Activated effector memory CD4-positive, alpha-beta T cell treated with anti-CD3 and anti-CD28 coated beads, Interleukin-2, amount 50 U/mL, for 16 hours (primary cell): ENCODE data around the gene LDLRAD3.

Experiments used
- DNase-seq: peaks from one replicate; pipeline ENCODE4 v3.0.0-alpha.2; 2020

The LDLRAD3 gene

GRCh38 chr11:36251823-36252222, 308.0 kb downstream of the LDLRAD3 start:
- DNase-seq = no peak

DNA sequence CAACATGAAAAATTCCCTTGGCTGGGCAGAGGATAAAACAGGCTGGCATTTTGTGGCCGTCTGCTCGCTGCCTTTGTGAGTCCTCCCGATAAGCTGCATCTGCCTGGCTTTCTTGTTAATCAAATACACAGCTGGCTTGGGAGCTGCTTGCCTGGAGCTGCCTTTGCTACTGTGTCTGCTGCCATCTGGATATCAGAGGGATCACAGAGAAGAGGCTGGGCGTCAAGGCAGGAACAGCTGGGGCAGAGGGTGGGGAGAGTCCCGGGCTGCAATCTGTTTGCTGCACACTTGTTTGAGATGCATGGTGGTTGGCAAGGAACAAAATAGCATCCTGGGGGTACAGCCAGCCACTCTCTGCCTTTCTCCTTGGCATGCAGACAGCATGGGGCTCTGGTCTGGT, 309.4 kb downstream of the LDLRAD3 start:
- no peak for DNase-seq

DNA sequence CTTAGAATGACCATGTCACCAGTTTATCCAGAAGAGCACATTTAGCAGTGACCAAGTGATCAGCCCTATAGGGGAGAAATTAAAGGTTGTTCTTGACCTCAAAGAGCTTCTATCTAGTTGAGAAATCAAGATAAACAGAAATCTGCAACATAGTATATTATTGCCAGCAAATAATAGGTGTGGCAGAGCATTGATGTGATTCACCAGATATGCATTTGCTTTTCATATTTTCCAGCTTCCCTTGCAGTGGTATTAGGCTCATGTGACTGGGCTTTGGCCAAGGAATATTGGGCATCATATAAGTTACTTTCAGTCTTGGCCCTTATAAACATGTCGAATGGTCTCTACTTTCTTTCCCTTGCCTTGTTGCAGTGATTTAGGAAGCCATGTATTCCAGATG, 310.9 kb downstream of the LDLRAD3 start:
- DNase-seq = no peak

GRCh38 chr11:36257351-36257750, 313.5 kb downstream of the LDLRAD3 start:
- DNase-seq = no peak

GRCh38 chr11:36258730-36259360, 315.0 kb downstream of the LDLRAD3 start:
- no peak for DNase-seq

- DNase-seq = no peak
Observed at GRCh38 chr11:36261094-36261493, 317.2 kb downstream of the LDLRAD3 start.

GRCh38 chr11:36264011-36264972, 320.4 kb downstream of the LDLRAD3 start:
- DNase-seq = no peak

DNA sequence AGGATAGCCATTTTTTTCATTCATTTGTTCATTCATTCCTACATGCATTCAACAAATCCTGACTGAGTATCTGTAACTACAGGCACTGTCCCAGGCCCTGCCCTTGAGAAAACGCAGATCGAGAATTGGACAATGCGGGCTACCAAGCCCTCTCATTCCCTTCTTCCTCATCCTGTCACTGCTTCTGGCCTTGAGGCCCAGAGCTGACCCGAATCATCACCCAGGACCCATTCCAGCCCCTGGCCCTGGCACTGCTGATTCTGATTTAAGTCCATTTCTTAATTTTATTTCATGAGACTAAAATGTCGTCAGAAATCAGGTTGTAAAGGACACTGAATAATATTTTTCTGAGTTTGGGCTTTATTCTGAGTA, 321.1 kb downstream of the LDLRAD3 start:
- DNase-seq = no peak

DNA sequence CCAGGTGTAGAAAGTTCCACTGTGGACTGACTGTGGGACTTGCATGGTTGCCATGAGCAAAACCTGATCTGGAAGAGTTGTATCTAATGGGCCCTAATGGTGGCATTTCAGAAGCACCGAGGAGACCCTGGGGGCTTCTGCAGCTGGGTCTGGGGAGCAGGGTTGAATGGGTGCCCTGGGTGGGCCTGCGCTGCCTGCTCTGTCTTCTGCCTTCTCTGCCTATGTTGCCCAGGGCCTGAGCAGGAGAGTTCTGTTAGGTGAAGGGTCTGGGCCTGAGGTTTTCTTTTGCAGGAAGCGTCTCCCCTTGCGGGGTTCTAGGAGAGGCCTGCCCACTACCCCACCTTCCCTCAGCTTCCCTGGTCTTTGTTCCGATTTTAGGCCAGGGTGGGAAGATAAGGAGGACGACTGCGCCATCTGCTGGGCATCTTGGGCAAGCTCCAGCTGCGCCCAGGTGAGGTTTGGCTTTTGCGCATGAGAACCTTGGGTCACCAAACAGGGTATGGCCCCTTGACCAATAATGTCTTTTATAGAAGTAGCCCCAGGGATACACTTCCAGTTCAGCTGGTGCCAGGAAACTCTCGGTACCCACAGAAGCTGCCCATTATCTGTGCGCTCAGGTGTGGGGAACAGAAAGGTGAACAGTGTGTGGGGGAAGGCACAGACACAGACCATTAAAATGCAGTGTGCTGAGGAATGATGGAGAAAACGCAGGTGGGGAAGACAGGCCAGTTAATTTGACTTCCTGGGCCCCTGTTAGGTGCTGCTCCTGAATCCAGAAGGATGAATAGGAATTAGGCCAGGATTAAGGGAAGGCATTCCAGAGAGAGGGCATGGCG, 322.1 kb downstream of the LDLRAD3 start:
- DNase-seq = peak; percentile 83

- DNase-seq = no peak
Observed at GRCh38 chr11:36266767-36267166, 322.9 kb downstream of the LDLRAD3 start.

DNA sequence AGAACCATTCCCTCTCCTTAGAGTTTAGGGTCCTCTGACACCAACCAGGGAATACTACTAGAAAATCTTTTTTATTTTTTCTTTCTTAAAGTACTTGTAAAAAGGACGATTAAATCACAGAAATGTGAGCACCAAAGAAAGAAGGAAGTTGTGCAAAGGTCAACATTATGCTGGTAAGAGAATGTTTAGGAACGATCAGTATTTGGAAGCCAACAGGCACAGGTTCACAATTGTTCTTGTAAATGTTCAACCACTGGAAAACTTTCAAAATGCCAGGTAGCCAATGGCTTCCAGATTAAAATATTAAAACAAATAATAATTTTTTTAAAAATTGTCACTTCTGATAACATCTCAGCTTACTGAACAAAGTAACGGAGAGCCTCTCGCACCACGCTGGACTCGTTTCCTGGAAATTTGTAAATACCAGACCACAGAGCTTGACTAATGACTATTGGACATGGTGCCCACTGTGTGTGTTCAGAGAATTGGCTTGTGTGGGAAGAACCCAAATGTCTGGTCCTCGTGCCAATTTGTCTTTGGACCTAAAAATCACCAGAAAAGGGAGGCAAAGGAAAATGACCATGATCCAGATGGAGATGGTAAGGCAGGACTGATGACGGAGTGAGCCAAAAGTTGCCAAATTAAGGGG, 324.6 kb downstream of the LDLRAD3 start:
- no peak for DNase-seq

- no peak for DNase-seq
Observed at GRCh38 chr11:36270701-36271100, 326.8 kb downstream of the LDLRAD3 start.

GRCh38 chr11:36271794-36272407, 328.0 kb downstream of the LDLRAD3 start:
- DNase-seq = no peak

DNA sequence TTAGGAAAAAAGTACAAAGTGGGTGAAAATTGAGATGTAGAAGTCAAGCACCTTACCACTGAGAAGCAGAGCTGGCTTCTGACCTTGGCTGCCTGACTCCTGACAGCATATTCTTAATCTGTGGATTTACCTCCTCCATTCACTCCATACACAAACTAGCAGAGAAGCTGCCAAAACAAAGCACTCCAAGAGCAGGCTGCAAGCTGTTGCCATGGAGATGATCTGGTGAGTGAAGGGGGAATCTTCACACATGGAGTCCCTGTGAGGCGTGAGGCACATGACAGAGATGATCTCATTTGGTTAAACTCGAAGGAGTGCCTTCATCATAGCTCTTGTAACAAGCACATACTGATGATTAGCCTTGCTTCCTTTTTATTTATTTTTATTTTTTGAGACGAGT, 329.2 kb downstream of the LDLRAD3 start:
- DNase-seq = no peak

DNA sequence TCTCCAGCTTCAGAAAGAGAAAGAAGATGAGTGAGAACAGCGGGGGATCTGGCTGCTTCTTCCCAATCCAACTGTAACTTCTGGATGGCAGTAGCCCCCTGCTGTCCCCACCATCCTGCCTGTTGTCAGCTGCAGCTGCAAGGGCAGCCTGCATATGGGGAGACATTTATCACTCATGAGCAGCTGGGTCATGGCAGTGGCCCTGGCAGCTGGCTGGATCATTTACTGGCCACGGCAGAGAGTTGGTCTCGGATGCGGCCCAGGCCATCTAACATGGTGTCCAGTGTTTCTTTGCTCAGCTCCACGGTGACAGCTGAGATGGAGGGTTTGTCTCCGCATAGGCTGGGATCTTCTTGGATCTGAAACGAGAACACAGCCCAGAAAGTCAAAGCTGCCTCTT, 330.6 kb downstream of the LDLRAD3 start:
- no peak for DNase-seq

- DNase-seq = no peak
Observed at GRCh38 chr11:36278531-36279282, 334.8 kb downstream of the LDLRAD3 start.

DNA sequence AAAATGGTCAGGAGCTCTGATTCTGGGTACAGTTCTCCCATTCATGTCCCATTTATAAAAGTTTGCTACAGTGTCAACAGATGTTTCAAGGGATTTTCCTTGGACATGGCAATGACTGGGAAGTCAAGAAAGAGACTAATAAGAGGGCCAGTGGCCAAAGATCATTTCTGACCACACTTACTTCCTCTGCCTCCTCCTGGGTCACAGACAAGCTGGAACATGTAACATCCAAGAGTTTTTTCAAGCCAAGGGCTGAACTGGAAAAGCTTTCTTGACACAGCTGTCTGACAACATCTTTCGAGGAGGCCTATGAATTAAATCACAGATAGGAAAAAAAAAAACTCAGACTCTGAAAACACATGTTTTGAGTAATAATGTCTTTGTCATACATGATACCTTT, 336.7 kb downstream of the LDLRAD3 start:
- no peak for DNase-seq
